Measurements from ENCODE around the gene EPC1.
"Not testable (repeated sequence)": the region's sequence is repeated elsewhere in the genome, so short reads cannot be mapped to it uniquely, and the experiment has no call there.

GRCh38 chr10:32354690-32355089 is 7.7 kb upstream of the EPC1 start:
- not testable (repeated sequence) for TF ChIP-seq SPI1, POLR2AphosphoS5, POLR2A, TAF1 (IDR thresholded peaks at IDR 0.05; ENCODE audit: low read depth, low read length)

All from GM12891 (cell line).